ENCODE results near the gene LZIC. TPM values are rescaled to one million over a fixed set of nuclear protein-coding genes. Genes with fewer than 3 reads are reported as not detected.
A peak's percentile ranks its signal among the peaks of the same experiment; 100 is the strongest.

LZIC gene
- total and polyA plus RNA-seq, 2 of the 8 experiments (the other 6 are each of a cell fraction or from before 2014, with no cell fraction given): 4.8 to 20.3 TPM

DNA sequence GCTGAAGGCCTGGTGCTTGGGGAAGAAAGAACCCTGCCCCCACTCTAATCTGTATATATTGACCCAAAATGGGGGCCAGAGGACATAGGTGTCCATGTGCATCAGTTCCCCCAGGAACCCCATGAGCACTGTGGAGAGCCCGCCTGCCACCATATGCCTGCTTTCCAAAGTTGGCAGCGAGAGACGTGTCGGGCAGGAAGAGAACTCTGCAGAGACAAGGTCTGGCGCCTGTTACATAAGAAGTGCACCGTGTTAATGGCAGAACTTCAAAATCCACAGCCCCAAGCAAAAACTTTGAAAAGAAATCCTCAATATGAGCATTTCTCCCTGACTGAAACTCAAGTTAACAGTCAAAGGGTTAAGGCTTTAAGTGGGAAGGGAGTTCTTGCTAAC lies 41.1 kb downstream of the LZIC start:
- peaks cover 6% of the 10 kb centered on the region; the same call in 1 of the 2 replicates for H3K79me1 ChIP-seq (ENCODE audit: low read depth, low read length)
- TF ChIP-seq ZNF274 (IDR thresholded peaks at IDR 0.05; ENCODE audit: borderline replicate concordance, extremely low read depth, low read length) (no peak), CTCF (IDR thresholded peaks at IDR 0.05; ENCODE audit: control extremely low read depth in 1 of 3, insufficient read depth in 1 of 3, low read depth in 1 of 3, low read length in 3 of 3) (no peak)
- ChIA-PET CTCF (ENCODE audit: partially characterized antibody) (interaction anchor here (0.6 to 1.9 kb wide), 6 partner anchors 8 to 116 kb away, joined by 3 to 10 read pairs (median 3); partner anchors contain the start of genes CTNNBIP1, LZIC and NMNAT1), POLR2A (ENCODE audit: partially characterized antibody) (interaction anchor here (1.4 to 3.1 kb wide), 2 partner anchors 9 to 13 kb away, joined by 5 to 19 read pairs; partner anchors contain the start of gene CTNNBIP1)
- H3K4ac ChIP-seq (replicated peaks; ENCODE audit: insufficient read length, low read depth, low read length): no peak overlapping the region
- H3K9me3 ChIP-seq (ENCODE audit: insufficient read depth in 2 of 2, low read depth in 1 of 2, low read length in 1 of 2): no peaks in the 10 kb centered on the region
- 0 out of 2 replicates have a peak overlapping the region, but pooled peaks have one; percentile 24 for H2BK5ac ChIP-seq (ENCODE audit: low read depth, low read length)
- no peak for FAIRE-seq
- no peak overlapping the region for H2BK120ac ChIP-seq (replicated peaks; ENCODE audit: low read depth, low read length)
- DNase-seq (ENCODE audit: low read depth in 1 of 2, low spot score in 2 of 2): no peak
- H2AK5ac ChIP-seq (ENCODE audit: low read depth, low read length): no peak overlapping the region
- peaks cover 0 to 24% of the 10 kb centered on the region in 2 experiments; a peak in 1 of 4 replicates for H3K79me2 ChIP-seq (ENCODE audit: control insufficient read depth in 1 of 2, insufficient read depth in 2 of 2, low read length in 2 of 2)
- H4K91ac ChIP-seq (replicated peaks; ENCODE audit: insufficient read length, low read length): no peak overlapping the region
- H3K23ac ChIP-seq (ENCODE audit: insufficient read length): no peak overlapping the region
- H3K27ac ChIP-seq (ENCODE audit: low read depth, low read length): no peak overlapping the region
- no peak overlapping the region for H3K4me2 ChIP-seq (ENCODE audit: insufficient read depth in 1 of 2, low read depth in 2 of 2, low read length in 2 of 2)
- no peaks in the 10 kb centered on the region for H3K36me3 ChIP-seq (ENCODE audit: control insufficient read depth in 2 of 4, insufficient read depth in 4 of 4, low read length in 3 of 4)
- H4K8ac ChIP-seq (ENCODE audit: extremely low read depth, insufficient read depth, low read length): no peak overlapping the region; the same call in 1 of the 2 replicates
- no peaks in the 10 kb centered on the region; a peak in 1 of 7 replicates for H3K4me1 ChIP-seq (replicated peaks in 1 of 4; ENCODE audit: control insufficient read depth in 3 of 4, insufficient read depth in 4 of 4, low read length in 3 of 4)
- peaks cover 0 to 5% of the 10 kb centered on the region in 2 experiments for H4K20me1 ChIP-seq (replicated peaks in 1 of 2; ENCODE audit: control insufficient read depth in 1 of 2, insufficient read depth in 2 of 2, low read length in 2 of 2)
- no peaks in the 10 kb centered on the region for H3K27me3 ChIP-seq (replicated peaks in 1 of 4; ENCODE audit: control insufficient read depth in 3 of 4, extremely low read depth in 1 of 4, insufficient read depth in 3 of 4, low read length in 3 of 4)
- no peak overlapping the region for H2AFZ ChIP-seq (ENCODE audit: low read length)
- H3K18ac ChIP-seq (ENCODE audit: extremely low read depth, low read length): no peak overlapping the region
- peak overlapping the region; percentile 60; the same call in 1 of the 2 replicates for H2BK12ac ChIP-seq (ENCODE audit: low read depth, low read length)
- no peak overlapping the region for H2BK15ac ChIP-seq (ENCODE audit: low read length)
- no peaks in the 10 kb centered on the region for H3K23me2 ChIP-seq (ENCODE audit: low read depth, low read length)
- H2BK20ac ChIP-seq (ENCODE audit: low read length): no peak overlapping the region
- no peak overlapping the region for H3K9ac ChIP-seq (replicated peaks in 1 of 4; ENCODE audit: extremely low read depth in 1 of 4, low read depth in 3 of 4, low read length in 3 of 4)
- H3K56ac ChIP-seq (replicated peaks; ENCODE audit: insufficient read length, low read depth, low read length): no peak overlapping the region
- no peak overlapping the region for H3K4me3 ChIP-seq (ENCODE audit: extremely low read depth in 1 of 4, insufficient read depth in 2 of 4, low read depth in 3 of 4, low read length in 4 of 4)
- no peak overlapping the region for H4K5ac ChIP-seq (ENCODE audit: insufficient read length, low read depth, low read length)
- WGBS, 2 experiments (ENCODE audit: extremely low coverage in 1 of 2, insufficient coverage in 1 of 2, insufficient read length in 1 of 2, insufficient replicate concordance in 2 of 2, low coverage in 1 of 2, low lambda C conversion rate in 2 of 2, missing lambda C conversion rate in 1 of 2): 97% methylated on average over 6 of the region's 6 CpGs; no CpG with 5 or more reads in 1 of the 2 experiments
- no peak overlapping the region for H3K14ac ChIP-seq (ENCODE audit: insufficient read length)
